KMS-11 (cell line): ENCODE measurements around the gene NCR3LG1.

ENCODE experiments used
- H2AFZ ChIP-seq: fragments of 200-600 bp; sonication (generic); 2 replicates; pipeline ENCODE4 v1.6.1; 2016; ENCODE audit warnings: antibody characterized with exemption, mixed run types, low read depth
- H3K27ac ChIP-seq: fragments of 200-600 bp; sonication (generic); 2 replicates; pipeline ENCODE4 v1.6.1; 2016; ENCODE audit warnings: mild to moderate bottlenecking, mixed run types
- H3K27me3 ChIP-seq: fragments of 200-600 bp; sonication (generic); 2 replicates; pipeline ENCODE4 v1.6.1; 2017; ENCODE audit warnings: mild to moderate bottlenecking, low read depth, mixed run types, moderate library complexity; ENCODE audit not compliant: insufficient read depth
- H3K36me3 ChIP-seq: fragments of 200-600 bp; sonication (generic); 2 replicates; pipeline ENCODE4 v1.6.1; 2017; ENCODE audit warnings: mild to moderate bottlenecking, mixed run types; ENCODE audit not compliant: insufficient read depth
- H3K4me1 ChIP-seq: fragments of 200-600 bp; sonication (generic); 2 replicates; pipeline ENCODE4 v1.6.1; 2016; ENCODE audit warnings: mild to moderate bottlenecking, low read depth, mixed run types; ENCODE audit not compliant: poor library complexity, severe bottlenecking
- H3K4me2 ChIP-seq: fragments of 200-600 bp; sonication (generic); 2 replicates; pipeline ENCODE4 v1.7.0; 2016; ENCODE audit warnings: mild to moderate bottlenecking, mixed run types
- H3K4me3 ChIP-seq: fragments of 200-600 bp; sonication (generic); IDR thresholded peaks from 2 replicates; pipeline ENCODE4 v1.6.1; 2017; ENCODE audit warnings: low read depth, low read length, mixed read lengths; ENCODE audit not compliant: insufficient read depth
- H3K79me2 ChIP-seq: fragments of 200-600 bp; sonication (generic); 2 replicates; pipeline ENCODE4 v1.6.1; 2016; ENCODE audit warnings: low read depth, mixed run types; ENCODE audit not compliant: insufficient read depth
- H3K9ac ChIP-seq: fragments of 200-600 bp; sonication (generic); 2 replicates; pipeline ENCODE4 v1.6.1; 2016; ENCODE audit warnings: mild to moderate bottlenecking, mixed run types
- H4K20me1 ChIP-seq: fragments of 200-600 bp; sonication (generic); 2 replicates; pipeline ENCODE4 v1.6.1; 2016; ENCODE audit warnings: mild to moderate bottlenecking, mixed run types; ENCODE audit not compliant: insufficient read depth
- CTCF ChIP-seq: fragments of 200-600 bp; sonication (generic); conservative IDR thresholded peaks from 2 replicates; pipeline ENCODE4 v1.6.1; 2017; ENCODE audit warnings: low read depth, mild to moderate bottlenecking, antibody characterized with exemption, low read length, moderate library complexity, mixed read lengths

NCR3LG1 gene

GRCh38 chr11:17376493-17376892 lies 24.9 kb downstream of the NCR3LG1 start:
- no peak overlapping the region for H3K9ac ChIP-seq
- H3K4me2 ChIP-seq, result no peak overlapping the region
- no peaks in the 10 kb centered on the region for H3K27me3 ChIP-seq
- no peak for TF ChIP-seq CTCF
- H3K36me3 ChIP-seq, result no peaks in the 10 kb centered on the region
- no peaks in the 10 kb centered on the region for H3K4me1 ChIP-seq
- no peak overlapping the region for H2AFZ ChIP-seq
- H3K4me3 ChIP-seq, result no peak overlapping the region
- no peak overlapping the region for H3K27ac ChIP-seq
- no peaks in the 10 kb centered on the region for H4K20me1 ChIP-seq
- no peaks in the 10 kb centered on the region for H3K79me2 ChIP-seq

- Histone ChIP-seq H3K9ac (no peak overlapping the region), H3K79me2 (no peaks in the 10 kb centered on the region), H2AFZ (no peak overlapping the region), H3K27me3 (no peaks in the 10 kb centered on the region), H3K4me2 (no peak overlapping the region), H3K4me1 (no peaks in the 10 kb centered on the region), H3K36me3 (no peaks in the 10 kb centered on the region), H3K27ac (no peak overlapping the region), H3K4me3 (no peak overlapping the region), H4K20me1 (no peaks in the 10 kb centered on the region)
- no peak for TF ChIP-seq CTCF
These were observed 27.1 kb downstream of the NCR3LG1 start for GRCh38 chr11:17378655-17379054.

- Histone ChIP-seq H3K27me3 (no peaks in the 10 kb centered on the region), H3K27ac (no peak overlapping the region), H3K4me2 (no peak overlapping the region), H3K79me2 (no peaks in the 10 kb centered on the region), H3K4me1 (no peaks in the 10 kb centered on the region), H2AFZ (no peak overlapping the region), H3K4me3 (no peak overlapping the region), H3K36me3 (no peaks in the 10 kb centered on the region), H3K9ac (no peak overlapping the region), H4K20me1 (no peaks in the 10 kb centered on the region)
- no peak for TF ChIP-seq CTCF
These were observed 28.0 kb downstream of the NCR3LG1 start for GRCh38 chr11:17379383-17380180.

- Histone ChIP-seq H3K4me3 (no peak overlapping the region), H3K79me2 (no peaks in the 10 kb centered on the region), H4K20me1 (no peaks in the 10 kb centered on the region), H3K9ac (no peak overlapping the region), H3K4me2 (no peak overlapping the region), H3K4me1 (peaks cover 4% of the 10 kb centered on the region), H3K27ac (no peak overlapping the region), H3K36me3 (no peaks in the 10 kb centered on the region), H2AFZ (no peak overlapping the region), H3K27me3 (no peaks in the 10 kb centered on the region)
- TF ChIP-seq CTCF, result no peak
These were observed 29.6 kb downstream of the NCR3LG1 start for GRCh38 chr11:17381156-17381555.
